Gastroesophageal sphincter (tissue), 4 donors: ENCODE data around the gene RHOH. TPM values are rescaled to one million over a fixed set of nuclear protein-coding genes. Genes with fewer than 3 reads are reported as not detected.

Source experiments
- ATAC-seq: fragments of 150-250 bp; one replicate; pipeline ENCODE4 v1.9.1; 2016; ENCODE audit warnings: mild to moderate bottlenecking, moderate library complexity
- H3K27ac ChIP-seq, 4 donors: fragments of 200-600 bp; sonication (generic) in 3 of 4; 1 replicate in 3 of 4; 2 replicates in 1 of 4; pipeline ENCODE4 v1.5.1; 2016 to 2019
- H3K27me3 ChIP-seq: fragments of 200-600 bp; sonication (generic); one replicate; pipeline ENCODE4 v1.5.1; 2019
- H3K36me3 ChIP-seq, 2 donors: fragments of 200-600 bp; sonication (generic); one replicate each; pipeline ENCODE4 v1.5.1; 2019; ENCODE audit warnings: control low read depth in 1 of 2
- H3K4me1 ChIP-seq, 3 donors: fragments of 200-600 bp; sonication (generic); 1 replicate in 2 of 3; 2 replicates in 1 of 3; pipeline ENCODE4 v1.5.1; 2016 to 2019; ENCODE audit warnings: control low read depth in 2 of 3
- H3K4me3 ChIP-seq, 2 donors: fragments of 200-600 bp; sonication (generic); one replicate each; pipeline ENCODE4 v1.5.1; 2019; ENCODE audit warnings: mild to moderate bottlenecking in 1 of 2, moderate library complexity in 1 of 2
- H3K9me3 ChIP-seq, 3 donors: fragments of 200-600 bp; sonication (generic); one replicate each; pipeline ENCODE4 v1.5.1; 2017 to 2019; ENCODE audit warnings: control low read depth in 2 of 3
- EP300 ChIP-seq: sonication (generic); formaldehyde crosslinking; IDR thresholded peaks from one replicate; pipeline ENCODE4 v1.6.1; 2017; ENCODE audit warnings: antibody characterized with exemption, mild to moderate bottlenecking
- POLR2A ChIP-seq, 2 donors: fragments of 450-650 bp; IDR thresholded peaks; one replicate each; pipeline ENCODE4 v1.6.1; 2017; ENCODE audit warnings: antibody characterized with exemption in 2 of 2, mild to moderate bottlenecking in 2 of 2, moderate library complexity in 1 of 2
- POLR2AphosphoS5 ChIP-seq: sonication (generic); formaldehyde crosslinking; IDR thresholded peaks from one replicate; pipeline ENCODE4 v1.6.1; 2017; ENCODE audit warnings: antibody characterized with exemption
- WGBS, 2 donors: methylation state at CpG; one replicate each; pipeline ENCODE4 v1.1.5; 2018; ENCODE audit warnings: low coverage in 1 of 2; 5-methylcytosine and 5-hydroxymethylcytosine counted together
- total RNA-seq, 4 donors: library from RNA; depleted of rRNA; stranded (reverse); fragments of >200 nt; gene quantifications; one replicate each; pipeline ENCODE4 v1.1.0, GENCODE V29; 2016
- TF ChIP-seq, protein P1 (sequence below), 4 experiments: fragments of 200-600 bp in 2 of 4; fragments of 450-650 bp in 2 of 4; sonication (generic) in 1 of 4; IDR thresholded peaks; one replicate each; pipeline ENCODE4 v1.5.1; 2017 to 2019; ENCODE audit warnings: antibody characterized with exemption in 4 of 4, mild to moderate bottlenecking in 2 of 4, moderate library complexity in 2 of 4

Gene RHOH
- total RNA-seq, 4 donors from 2014 or later = 0.42 to 4.4 (median 1.0) TPM

DNA sequence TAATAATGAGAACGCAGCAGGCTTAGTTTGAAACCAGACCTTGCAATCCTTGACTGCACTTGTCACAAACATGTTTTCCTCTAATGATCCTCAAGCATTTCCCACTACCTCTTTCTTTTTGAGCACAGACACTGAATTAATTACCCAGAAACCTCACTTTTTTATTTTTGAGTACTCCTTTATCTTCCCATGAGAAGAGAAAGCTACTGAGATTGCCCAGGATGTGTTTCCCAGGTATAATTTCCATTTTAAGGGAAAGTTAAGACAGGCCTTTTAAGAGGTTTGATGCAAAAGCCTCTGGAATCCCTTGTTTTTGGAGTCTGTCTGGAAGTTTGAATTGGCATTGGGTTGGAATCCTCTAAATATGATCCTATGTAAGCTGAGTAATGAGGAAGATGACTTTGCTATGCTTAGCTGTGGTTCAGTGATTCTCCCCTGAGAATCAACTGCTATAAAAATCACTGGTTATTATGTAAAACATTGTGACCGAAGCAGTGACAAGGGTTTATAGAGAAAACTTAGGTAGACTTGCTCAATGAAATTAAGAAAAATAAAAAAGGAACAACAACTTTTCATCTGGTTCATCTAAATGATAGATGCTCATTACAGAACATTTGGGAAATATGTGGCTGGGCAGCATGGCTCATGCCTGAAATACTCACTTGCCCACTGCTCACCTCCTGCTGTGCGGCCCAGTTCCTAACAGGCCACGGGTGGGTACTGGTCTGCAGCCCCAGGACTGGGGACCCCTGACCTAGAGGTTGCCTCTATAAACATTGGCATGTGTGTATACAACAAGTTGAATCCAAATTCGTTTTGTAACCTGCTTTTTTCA is 10.8 kb upstream of the RHOH start:
- Histone ChIP-seq H3K4me1 (no peaks in the 10 kb centered on the region), H3K9me3 (no peaks in the 10 kb centered on the region), H3K27ac (no peak overlapping the region), H3K4me3 (no peak overlapping the region), H3K36me3 (no peaks in the 10 kb centered on the region), H3K27me3 (no peaks in the 10 kb centered on the region)
- 72 to 82% methylated on average over 5 of the region's 5 CpGs for WGBS, 2 donors
- ATAC-seq = no peak
- no peak for TF ChIP-seq EP300
- TF ChIP-seq POLR2A (IDR thresholded peaks at IDR 0.05) = no peak
- TF ChIP-seq POLR2AphosphoS5 = no peak
- TF ChIP-seq, protein P1, sequence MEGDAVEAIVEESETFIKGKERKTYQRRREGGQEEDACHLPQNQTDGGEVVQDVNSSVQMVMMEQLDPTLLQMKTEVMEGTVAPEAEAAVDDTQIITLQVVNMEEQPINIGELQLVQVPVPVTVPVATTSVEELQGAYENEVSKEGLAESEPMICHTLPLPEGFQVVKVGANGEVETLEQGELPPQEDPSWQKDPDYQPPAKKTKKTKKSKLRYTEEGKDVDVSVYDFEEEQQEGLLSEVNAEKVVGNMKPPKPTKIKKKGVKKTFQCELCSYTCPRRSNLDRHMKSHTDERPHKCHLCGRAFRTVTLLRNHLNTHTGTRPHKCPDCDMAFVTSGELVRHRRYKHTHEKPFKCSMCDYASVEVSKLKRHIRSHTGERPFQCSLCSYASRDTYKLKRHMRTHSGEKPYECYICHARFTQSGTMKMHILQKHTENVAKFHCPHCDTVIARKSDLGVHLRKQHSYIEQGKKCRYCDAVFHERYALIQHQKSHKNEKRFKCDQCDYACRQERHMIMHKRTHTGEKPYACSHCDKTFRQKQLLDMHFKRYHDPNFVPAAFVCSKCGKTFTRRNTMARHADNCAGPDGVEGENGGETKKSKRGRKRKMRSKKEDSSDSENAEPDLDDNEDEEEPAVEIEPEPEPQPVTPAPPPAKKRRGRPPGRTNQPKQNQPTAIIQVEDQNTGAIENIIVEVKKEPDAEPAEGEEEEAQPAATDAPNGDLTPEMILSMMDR (IDR thresholded peaks at IDR 0.05) = no peak

DNA sequence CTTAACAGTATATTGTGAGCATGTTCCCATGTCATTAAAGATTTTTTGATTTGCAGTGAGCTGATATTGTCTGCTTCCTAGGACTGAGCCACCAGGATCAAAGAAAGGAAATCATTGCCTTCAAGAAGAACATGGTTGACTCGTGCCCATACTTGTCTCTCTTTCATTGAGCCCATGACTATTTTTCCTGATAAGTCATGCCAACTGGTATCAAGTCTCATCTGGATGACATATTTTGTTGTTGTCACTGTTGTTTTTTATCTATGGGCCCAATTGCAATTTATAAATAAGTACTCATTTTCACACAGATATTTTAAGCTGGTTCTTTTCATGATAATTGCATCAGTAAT is 10.2 kb upstream of the RHOH start:
- ATAC-seq = no peak
- WGBS, 2 donors = 83 to 100% methylated on average over 1 of the region's 1 CpG

DNA sequence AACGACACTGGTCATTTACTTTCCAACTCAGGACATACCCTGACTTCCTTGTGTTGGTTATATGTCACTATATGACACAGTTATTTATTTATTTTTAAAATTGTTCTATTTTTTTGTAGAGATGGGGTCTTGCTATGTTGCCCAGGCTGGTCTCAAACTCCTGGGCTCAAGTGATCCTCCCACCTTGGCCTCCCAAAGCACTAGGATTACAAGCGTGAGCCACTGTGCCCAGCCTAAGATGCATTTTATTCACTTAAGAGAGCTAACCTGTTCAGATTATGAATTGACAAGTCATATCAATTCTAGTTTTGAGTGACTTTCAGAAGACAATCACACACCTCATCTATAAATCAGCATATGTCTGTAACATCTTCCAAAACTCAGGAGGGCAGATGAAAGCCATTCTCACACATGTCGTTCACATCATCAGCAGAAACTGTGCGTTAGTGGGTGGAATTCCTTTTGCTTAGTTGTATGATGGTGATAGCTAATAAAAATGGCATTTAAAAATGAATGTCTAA is 9.4 kb upstream of the RHOH start:
- H3K27me3 ChIP-seq = no peaks in the 10 kb centered on the region
- H3K27ac ChIP-seq = no peak overlapping the region
- no peaks in the 10 kb centered on the region for H3K4me1 ChIP-seq
- no peak for ATAC-seq
- H3K9me3 ChIP-seq = no peaks in the 10 kb centered on the region
- H3K36me3 ChIP-seq = no peaks in the 10 kb centered on the region
- no peak overlapping the region for H3K4me3 ChIP-seq
- WGBS, 2 donors = 85 to 88% methylated on average over 3 to 4 of the region's 4 CpGs
- TF ChIP-seq POLR2A (IDR thresholded peaks at IDR 0.05) (no peak), EP300 (no peak), POLR2AphosphoS5 (no peak)
- TF ChIP-seq, protein P1 (IDR thresholded peaks at IDR 0.05) = no peak

More for the DNA sequence above, 10.2 kb upstream of the RHOH start:
- no peaks in the 10 kb centered on the region for H3K9me3 ChIP-seq
- no peaks in the 10 kb centered on the region for H3K27me3 ChIP-seq
- H3K4me1 ChIP-seq = no peaks in the 10 kb centered on the region
- no peaks in the 10 kb centered on the region for H3K36me3 ChIP-seq
- H3K4me3 ChIP-seq = no peak overlapping the region
- TF ChIP-seq, protein P1 (IDR thresholded peaks at IDR 0.05) = no peak
- TF ChIP-seq POLR2AphosphoS5 = no peak
- TF ChIP-seq EP300 = no peak
- TF ChIP-seq POLR2A (IDR thresholded peaks at IDR 0.05) = no peak
- H3K27ac ChIP-seq = no peak overlapping the region

- Histone ChIP-seq H3K4me3 (no peak overlapping the region), H3K27ac (no peak overlapping the region), H3K4me1 (no peaks in the 10 kb centered on the region), H3K9me3 (no peaks in the 10 kb centered on the region), H3K27me3 (no peaks in the 10 kb centered on the region), H3K36me3 (no peaks in the 10 kb centered on the region)
- 2 to 33% methylated on average over 5 of the region's 5 CpGs for WGBS, 2 donors
- ATAC-seq = no peak
- TF ChIP-seq EP300 (no peak), POLR2A (IDR thresholded peaks at IDR 0.05) (no peak), POLR2AphosphoS5 (no peak)
- TF ChIP-seq, protein P1 (IDR thresholded peaks at IDR 0.05) = no peak
Measured at GRCh38 chr4:40190019-40190418, 6.8 kb upstream of the RHOH start.

DNA sequence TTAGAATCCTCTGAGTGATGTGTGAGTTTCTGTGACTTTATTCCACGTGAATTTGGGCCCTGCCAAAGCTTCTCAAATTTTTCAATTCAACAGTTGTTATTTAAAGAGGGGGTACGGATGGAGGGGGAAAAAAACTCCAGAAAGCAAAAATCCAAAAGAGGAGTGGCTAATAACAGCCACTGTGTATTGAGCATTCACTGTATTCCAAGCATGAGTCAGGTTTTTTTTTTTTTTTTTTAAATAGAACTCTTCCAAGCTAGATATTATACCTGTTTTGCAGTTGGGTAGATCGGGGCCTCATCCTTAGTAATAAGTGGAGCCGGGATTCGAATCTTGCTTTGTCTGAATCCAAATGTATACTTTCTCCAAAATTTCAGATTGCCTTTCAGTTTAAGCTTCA is 6.4 kb upstream of the RHOH start:
- Histone ChIP-seq H3K4me3 (no peak overlapping the region), H3K4me1 (no peaks in the 10 kb centered on the region), H3K9me3 (no peaks in the 10 kb centered on the region), H3K27ac (no peak overlapping the region), H3K27me3 (no peaks in the 10 kb centered on the region), H3K36me3 (no peaks in the 10 kb centered on the region)
- no peak for ATAC-seq
- 66 to 68% methylated on average over 5 of the region's 5 CpGs for WGBS, 2 donors
- TF ChIP-seq POLR2A (IDR thresholded peaks at IDR 0.05) = no peak
- TF ChIP-seq, protein P1 (IDR thresholded peaks at IDR 0.05) = no peak
- no peak for TF ChIP-seq POLR2AphosphoS5
- no peak for TF ChIP-seq EP300
